ENCODE results near the gene ARPC1A.
"Not testable (repeated sequence)": the region's sequence is repeated elsewhere in the genome, so short reads cannot be mapped to it uniquely, and the experiment has no call there.

Gene ARPC1A

DNA sequence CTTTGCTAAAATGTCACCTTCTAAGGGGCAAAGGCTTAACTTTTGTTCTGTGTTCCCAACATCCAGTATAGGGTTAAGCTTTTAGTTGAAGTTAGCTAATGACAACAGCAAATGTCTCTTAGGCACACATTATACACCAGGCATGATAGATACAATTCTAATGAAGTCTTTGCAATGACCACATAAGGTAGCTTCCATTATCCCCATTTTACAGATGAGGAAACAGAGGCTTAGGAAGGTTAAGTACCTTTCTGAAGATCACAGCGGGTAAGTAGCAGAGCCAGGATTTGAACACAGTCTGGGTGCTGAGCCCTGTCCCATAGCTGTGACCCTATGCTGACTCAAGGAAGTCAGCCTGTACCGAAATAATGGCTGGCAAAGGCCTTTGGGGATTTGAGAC, 84.9 kb downstream of the ARPC1A start:
- H3K27ac ChIP-seq = no peak overlapping the region
- no peak for TF ChIP-seq ZFX (IDR thresholded peaks at IDR 0.05)

- not testable (repeated sequence) for H3K27ac ChIP-seq
- TF ChIP-seq, protein P1, sequence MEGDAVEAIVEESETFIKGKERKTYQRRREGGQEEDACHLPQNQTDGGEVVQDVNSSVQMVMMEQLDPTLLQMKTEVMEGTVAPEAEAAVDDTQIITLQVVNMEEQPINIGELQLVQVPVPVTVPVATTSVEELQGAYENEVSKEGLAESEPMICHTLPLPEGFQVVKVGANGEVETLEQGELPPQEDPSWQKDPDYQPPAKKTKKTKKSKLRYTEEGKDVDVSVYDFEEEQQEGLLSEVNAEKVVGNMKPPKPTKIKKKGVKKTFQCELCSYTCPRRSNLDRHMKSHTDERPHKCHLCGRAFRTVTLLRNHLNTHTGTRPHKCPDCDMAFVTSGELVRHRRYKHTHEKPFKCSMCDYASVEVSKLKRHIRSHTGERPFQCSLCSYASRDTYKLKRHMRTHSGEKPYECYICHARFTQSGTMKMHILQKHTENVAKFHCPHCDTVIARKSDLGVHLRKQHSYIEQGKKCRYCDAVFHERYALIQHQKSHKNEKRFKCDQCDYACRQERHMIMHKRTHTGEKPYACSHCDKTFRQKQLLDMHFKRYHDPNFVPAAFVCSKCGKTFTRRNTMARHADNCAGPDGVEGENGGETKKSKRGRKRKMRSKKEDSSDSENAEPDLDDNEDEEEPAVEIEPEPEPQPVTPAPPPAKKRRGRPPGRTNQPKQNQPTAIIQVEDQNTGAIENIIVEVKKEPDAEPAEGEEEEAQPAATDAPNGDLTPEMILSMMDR (conservative IDR thresholded peaks at IDR 0.05) = peak; percentile 88
These were observed 89.9 kb downstream of the ARPC1A start for GRCh38 chr7:99415513-99416127.
